ENCODE results near the gene ANKRD13D.
A peak's percentile ranks its signal among the peaks of the same experiment; 100 is the strongest.

Gene ANKRD13D

GRCh38 chr11:67285541-67286498 is 3.3 kb upstream of the ANKRD13D start:
- DNase-seq (ENCODE audit: low read depth in 2 of 2), result no peak

GRCh38 chr11:67286621-67287333 is 2.3 kb upstream of the ANKRD13D start:
- no peak for DNase-seq (ENCODE audit: low read depth in 2 of 2)

- DNase-seq (ENCODE audit: low read depth in 2 of 2), result no peak
These were observed 1.5 kb upstream of the ANKRD13D start for GRCh38 chr11:67287355-67288197.

- no peak for DNase-seq (ENCODE audit: low read depth in 2 of 2)
These were observed 978 bp upstream of the ANKRD13D start for GRCh38 chr11:67288198-67288451.

GRCh38 chr11:67288452-67289225 is 464 bp upstream of the ANKRD13D start:
- peak; percentile 71 to 73 for DNase-seq (ENCODE audit: low read depth in 2 of 2)

- no peak for DNase-seq (ENCODE audit: low read depth in 2 of 2)
These were observed 762 bp downstream of the ANKRD13D start for GRCh38 chr11:67289651-67290479.

- DNase-seq (ENCODE audit: low read depth in 2 of 2), result no peak
These were observed 1.7 kb downstream of the ANKRD13D start for GRCh38 chr11:67290801-67291200.

- no peak for DNase-seq (ENCODE audit: low read depth in 2 of 2)
These were observed 2.6 kb downstream of the ANKRD13D start for GRCh38 chr11:67291481-67292381.

GRCh38 chr11:67292671-67293070 is 3.6 kb downstream of the ANKRD13D start:
- no peak for DNase-seq (ENCODE audit: low read depth in 2 of 2)

GRCh38 chr11:67293090-67293489 is 4.0 kb downstream of the ANKRD13D start:
- peak in 1 of 2 experiments; percentile 34 for DNase-seq (ENCODE audit: low read depth in 2 of 2)

GRCh38 chr11:67295846-67296245 is 6.7 kb downstream of the ANKRD13D start:
- no peak for DNase-seq (ENCODE audit: low read depth in 2 of 2)

GRCh38 chr11:67298786-67299185 is 9.7 kb downstream of the ANKRD13D start:
- DNase-seq (ENCODE audit: low read depth in 2 of 2), result no peak

GRCh38 chr11:67299471-67300191 is 10.5 kb downstream of the ANKRD13D start:
- DNase-seq (ENCODE audit: low read depth in 2 of 2), result no peak

- no peak for DNase-seq (ENCODE audit: low read depth in 2 of 2)
These were observed 11.2 kb downstream of the ANKRD13D start for GRCh38 chr11:67300256-67300755.

GRCh38 chr11:67300756-67301312 is 11.7 kb downstream of the ANKRD13D start:
- DNase-seq (ENCODE audit: low read depth in 2 of 2), result no peak

- DNase-seq (ENCODE audit: low read depth in 2 of 2), result no peak
These were observed 12.3 kb downstream of the ANKRD13D start for GRCh38 chr11:67301313-67301921.

- no peak for DNase-seq (ENCODE audit: low read depth in 2 of 2)
These were observed 12.9 kb downstream of the ANKRD13D start for GRCh38 chr11:67301951-67302516.

Measured in fibroblast of skin of left quadriceps (primary cell).